Natural killer cell (primary cell): ENCODE measurements around the gene MASP2. TPM values are rescaled to one million over a fixed set of nuclear protein-coding genes. Genes with fewer than 3 reads are reported as not detected.

Source experiments
- ATAC-seq, 3 donors: fragments of 150-1000 bp in 2 of 3; fragments of 200-7000 bp in 1 of 3; cut with Tn5 transposase; 1 replicate in 1 of 3; 2 replicates in 2 of 3; pipeline ENCODE4 v1.10.0; 2021; ENCODE audit warnings: mild to moderate bottlenecking in 2 of 3, moderate library complexity in 2 of 3
- DNase-seq, 2 donors: peaks; one replicate each; pipeline versions ENCODE4 v3.0.0 to v3.0.0-alpha.2; 2013 to 2021; ENCODE audit warnings: mixed read lengths in 1 of 2
- H3K27ac ChIP-seq: one replicate; pipeline ENCODE4 v1.5.1; 2013; ENCODE audit warnings: mild to moderate bottlenecking, low read length
- H3K27me3 ChIP-seq: one replicate; pipeline ENCODE4 v1.6.1; 2013; ENCODE audit warnings: low read length; ENCODE audit not compliant: control insufficient read depth, insufficient read depth
- H3K36me3 ChIP-seq: one replicate; pipeline ENCODE4 v1.6.1; 2013; ENCODE audit warnings: low read length; ENCODE audit not compliant: control insufficient read depth, insufficient read depth
- H3K4me1 ChIP-seq: one replicate; pipeline ENCODE4 v1.6.1; 2013; ENCODE audit warnings: low read length; ENCODE audit not compliant: control insufficient read depth, insufficient read depth
- H3K4me3 ChIP-seq: one replicate; pipeline ENCODE4 v1.5.1; 2013; ENCODE audit warnings: low read length
- H3K9me3 ChIP-seq: one replicate; pipeline ENCODE4 v1.6.1; 2013; ENCODE audit warnings: low read length; ENCODE audit not compliant: control insufficient read depth, insufficient read depth
- H3K27ac Mint-ChIP-seq, 2 donors: one replicate each; pipeline ENCODE4 v1.8.0; 2022; ENCODE audit warnings: mild to moderate bottlenecking in 2 of 2, mixed read lengths in 2 of 2, moderate library complexity in 1 of 2
- H3K27me3 Mint-ChIP-seq, 2 donors: one replicate each; pipeline ENCODE4 v1.8.0; 2022; ENCODE audit warnings: low read depth in 2 of 2, mixed read lengths in 2 of 2
- H3K36me3 Mint-ChIP-seq: one replicate; pipeline ENCODE4 v1.8.0; 2022; ENCODE audit warnings: mixed read lengths
- H3K4me1 Mint-ChIP-seq, 2 donors: one replicate each; pipeline ENCODE4 v1.8.0; 2022; ENCODE audit warnings: mixed read lengths in 2 of 2
- H3K4me3 Mint-ChIP-seq: one replicate; pipeline ENCODE4 v1.8.0; 2022; ENCODE audit warnings: mild to moderate bottlenecking, moderate library complexity, mixed read lengths
- H3K9me3 Mint-ChIP-seq, 2 donors: one replicate each; pipeline ENCODE4 v1.8.0; 2022; ENCODE audit warnings: mixed read lengths in 2 of 2
- CTCF ChIP-seq: fragments of 200-600 bp; IDR thresholded peaks from one replicate; pipeline ENCODE4 v1.8.0; 2022; ENCODE audit warnings: antibody characterized with exemption
- WGBS: methylation state at CpG from one replicate; pipeline ENCODE4 v1.1.7; 2013; ENCODE audit warnings: missing lambda C conversion rate; ENCODE audit not compliant: insufficient coverage; 5-methylcytosine and 5-hydroxymethylcytosine counted together
- intact Hi-C: fragments of 100-400 bp; cut with micrococcal nuclease; formaldehyde crosslinking; loops from one replicate; pipeline ENCODE4 v1.14.2; 2022
- total RNA-seq, 4 donors: library from RNA; stranded (reverse); fragments of 120-200 nt in 1 of 4; gene quantifications; one replicate each; pipeline versions ENCODE4 v1.2.3 to v1.2.4, GENCODE V29; 2013 to 2022

MASP2 gene
- total RNA-seq, 3 donors from 2014 or later (not counting 1 experiment from before 2014, with no cell fraction given): 0.16 to 0.20 TPM; not detected in 1

- Histone ChIP-seq H3K4me1 (no peaks in the 10 kb centered on the region), H3K27me3 (no peaks in the 10 kb centered on the region), H3K27ac (no peak overlapping the region), H3K36me3 (peaks cover 63% of the 10 kb centered on the region), H3K9me3 (no peaks in the 10 kb centered on the region), H3K4me3 (no peak overlapping the region)
- ATAC-seq (no peak), DNase-seq (no peak)
- H3K36me3 Mint-ChIP-seq: peaks cover 8% of the 10 kb centered on the region
- H3K27ac Mint-ChIP-seq: peak overlapping the region in 1 of 2 donors; percentile 80
- H3K4me1 Mint-ChIP-seq: peaks cover 17 to 45% of the 10 kb centered on the region in 2 donors
- no CpG with 5 or more reads among the region's 1 CpG for WGBS
- intact Hi-C loops: no loop called here
- no peaks in the 10 kb centered on the region for H3K9me3 Mint-ChIP-seq
- no peak for TF ChIP-seq CTCF
- H3K4me3 Mint-ChIP-seq: no peak overlapping the region
- H3K27me3 Mint-ChIP-seq: no peaks in the 10 kb centered on the region
Measured at GRCh38 chr1:11026052-11026451, 21.0 kb downstream of the MASP2 start.

DNA sequence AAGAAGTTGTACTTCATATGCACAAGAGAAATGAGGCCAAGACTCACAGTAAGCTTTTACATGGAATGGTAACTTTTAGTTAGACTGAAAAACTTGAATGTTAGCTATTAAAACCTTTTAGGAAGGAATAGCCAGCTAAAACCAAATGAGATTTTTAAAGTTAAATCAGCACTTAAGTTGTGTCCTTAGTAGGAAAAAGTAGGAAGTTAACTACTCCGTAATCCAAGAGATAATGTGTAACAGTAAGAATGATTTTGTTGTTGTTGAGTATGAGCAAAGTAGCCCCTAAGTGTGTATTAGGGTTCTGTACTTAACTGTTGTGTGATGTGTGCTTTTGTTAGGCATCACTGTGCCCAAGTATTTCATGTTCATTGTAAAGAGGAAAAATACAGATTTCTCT lies 21.4 kb downstream of the MASP2 start:
- no peak overlapping the region for H3K4me3 Mint-ChIP-seq
- H3K4me1 ChIP-seq: no peaks in the 10 kb centered on the region
- ATAC-seq (no peak), DNase-seq (no peak)
- no peaks in the 10 kb centered on the region for H3K9me3 Mint-ChIP-seq
- H3K27ac ChIP-seq: no peak overlapping the region
- no peaks in the 10 kb centered on the region for H3K27me3 ChIP-seq
- H3K27me3 Mint-ChIP-seq: no peaks in the 10 kb centered on the region
- intact Hi-C loops: no loop called here
- peaks cover 17 to 45% of the 10 kb centered on the region in 2 donors for H3K4me1 Mint-ChIP-seq
- peaks cover 67% of the 10 kb centered on the region for H3K36me3 ChIP-seq
- TF ChIP-seq CTCF: no peak
- H3K9me3 ChIP-seq: no peaks in the 10 kb centered on the region
- H3K4me3 ChIP-seq: no peak overlapping the region
- WGBS: 100% methylated on average over 1 of the region's 1 CpG
- no peak overlapping the region for H3K27ac Mint-ChIP-seq
- peaks cover 8% of the 10 kb centered on the region for H3K36me3 Mint-ChIP-seq

- H3K4me1 ChIP-seq: no peaks in the 10 kb centered on the region
- H3K27me3 ChIP-seq: no peaks in the 10 kb centered on the region
- H3K36me3 Mint-ChIP-seq: peaks cover 8% of the 10 kb centered on the region
- WGBS: 93% methylated on average over 1 of the region's 2 CpGs
- no peak for TF ChIP-seq CTCF
- no peak for ATAC-seq
- no peaks in the 10 kb centered on the region for H3K9me3 ChIP-seq
- H3K27me3 Mint-ChIP-seq: no peaks in the 10 kb centered on the region
- no peak overlapping the region for H3K4me3 Mint-ChIP-seq
- H3K4me1 Mint-ChIP-seq: peaks cover 17 to 45% of the 10 kb centered on the region in 2 donors
- H3K36me3 ChIP-seq: peaks cover 68% of the 10 kb centered on the region
- no peak overlapping the region for H3K27ac ChIP-seq
- intact Hi-C loops: no loop called here
- H3K27ac Mint-ChIP-seq: no peak overlapping the region
- DNase-seq: no peak
- no peak overlapping the region for H3K4me3 ChIP-seq
- no peaks in the 10 kb centered on the region for H3K9me3 Mint-ChIP-seq
Measured at GRCh38 chr1:11024874-11025203, 22.2 kb downstream of the MASP2 start.

DNA sequence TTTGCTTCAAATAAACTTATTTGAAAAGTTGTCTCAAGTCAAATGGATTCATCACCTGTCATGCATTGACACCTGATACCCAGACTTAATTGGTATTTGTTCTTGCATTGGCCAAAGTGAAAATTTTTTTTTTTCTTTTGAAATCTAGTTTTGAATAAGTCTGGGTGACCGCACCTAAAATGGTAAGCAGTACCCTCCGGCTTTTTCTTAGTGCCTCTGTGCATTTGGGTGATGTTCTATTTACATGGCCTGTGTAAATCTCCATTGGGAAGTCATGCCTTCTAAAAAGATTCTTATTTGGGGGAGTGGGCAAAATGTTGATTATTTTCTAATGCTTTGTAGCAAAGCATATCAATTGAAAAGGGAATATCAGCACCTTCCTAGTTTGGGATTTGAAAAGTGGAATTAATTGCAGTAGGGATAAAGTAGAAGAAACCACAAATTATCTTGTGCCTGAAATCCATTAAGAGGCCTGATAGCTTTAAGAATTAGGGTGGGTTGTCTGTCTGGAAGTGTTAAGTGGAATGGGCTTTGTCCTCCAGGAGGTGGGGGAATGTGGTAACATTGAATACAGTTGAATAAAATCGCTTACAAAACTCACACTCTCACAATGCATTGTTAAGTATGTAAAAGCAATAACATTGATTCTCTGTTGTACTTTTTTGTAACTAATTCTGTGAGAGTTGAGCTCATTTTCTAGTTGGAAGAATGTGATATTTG lies 22.7 kb downstream of the MASP2 start:
- intact Hi-C loops: no loop called here
- Histone ChIP-seq H3K4me3 (no peak overlapping the region), H3K4me1 (no peaks in the 10 kb centered on the region), H3K36me3 (peaks cover 69% of the 10 kb centered on the region), H3K9me3 (no peaks in the 10 kb centered on the region), H3K27ac (no peak overlapping the region), H3K27me3 (no peaks in the 10 kb centered on the region)
- H3K4me1 Mint-ChIP-seq: peaks cover 17 to 45% of the 10 kb centered on the region in 2 donors
- no peaks in the 10 kb centered on the region for H3K27me3 Mint-ChIP-seq
- H3K27ac Mint-ChIP-seq: peak overlapping the region; percentile 49 to 61
- TF ChIP-seq CTCF: no peak
- WGBS: 72% methylated on average over 2 of the region's 3 CpGs
- ATAC-seq (no peak), DNase-seq (no peak)
- H3K4me3 Mint-ChIP-seq: no peak overlapping the region
- peaks cover 8% of the 10 kb centered on the region for H3K36me3 Mint-ChIP-seq
- no peaks in the 10 kb centered on the region for H3K9me3 Mint-ChIP-seq
